ENCODE results near the gene CYP1A2. TPM values are rescaled to one million over a fixed set of nuclear protein-coding genes. Genes with fewer than 3 reads are reported as not detected.
"Not testable (repeated sequence)": the region's sequence is repeated elsewhere in the genome, so short reads cannot be mapped to it uniquely, and the experiment has no call there.

Gene CYP1A2
- not detected for total RNA-seq
- long read RNA-seq, donor 1: 0 reads
- long read RNA-seq, donor 2: 0 reads

- no peak for DNase-seq (ENCODE audit: low spot score)
- intact Hi-C loops (cut with DNase I): no loop called here
Observed at GRCh38 chr15:74748322-74748946, at the start of gene CYP1A2. Gene CYP1A2, plus strand, starts transcription at chr15:74748845. Its CDS starts 894 bp downstream, at chr15:74749739.

GRCh38 chr15:74709011-74709410, 39.6 kb upstream of the CYP1A2 start:
- no peak for DNase-seq (ENCODE audit: low spot score)
- intact Hi-C loops (cut with DNase I): no loop called here

- no peak for DNase-seq (ENCODE audit: low spot score)
- intact Hi-C loops (cut with DNase I): no loop called here
Observed at GRCh38 chr15:74709892-74710291, 38.8 kb upstream of the CYP1A2 start.

GRCh38 chr15:74710319-74711094, 38.1 kb upstream of the CYP1A2 start:
- intact Hi-C loops (cut with DNase I): no loop called here
- DNase-seq (ENCODE audit: low spot score): no peak

- DNase-seq (ENCODE audit: low spot score): no peak
- intact Hi-C loops (cut with DNase I): no loop called here
Observed at GRCh38 chr15:74712311-74712710, 36.3 kb upstream of the CYP1A2 start.

GRCh38 chr15:74716651-74717050, 32.0 kb upstream of the CYP1A2 start:
- intact Hi-C loops (cut with DNase I): no loop called here
- DNase-seq (ENCODE audit: low spot score): no peak

GRCh38 chr15:74722591-74722990, 26.1 kb upstream of the CYP1A2 start:
- intact Hi-C loops (cut with DNase I): no loop called here
- DNase-seq (ENCODE audit: low spot score): no peak

GRCh38 chr15:74723187-74723586, 25.5 kb upstream of the CYP1A2 start:
- DNase-seq (ENCODE audit: low spot score): no peak
- intact Hi-C loops (cut with DNase I): no loop called here

GRCh38 chr15:74723754-74724334, 24.8 kb upstream of the CYP1A2 start:
- intact Hi-C loops (cut with DNase I): no loop called here

GRCh38 chr15:74724570-74725224, 23.9 kb upstream of the CYP1A2 start:
- no peak for DNase-seq (ENCODE audit: low spot score)
- intact Hi-C loops (cut with DNase I): loop anchor here in 1 of 2 donors (5.0 kb wide), 1 partner anchor 603 kb away; no protein-coding TSS in a partner anchor

More at GRCh38 chr15:74723754-74724334, 24.8 kb upstream of the CYP1A2 start:
- no peak for DNase-seq (ENCODE audit: low spot score)

- intact Hi-C loops (cut with DNase I): loop anchor here in 1 of 2 donors (5.0 kb wide), 1 partner anchor 602 kb away; no protein-coding TSS in a partner anchor
- no peak for DNase-seq (ENCODE audit: low spot score)
Observed at GRCh38 chr15:74725225-74725774, 23.3 kb upstream of the CYP1A2 start, which contains the start of gene CYP1A1. Gene CYP1A1, minus strand, starts transcription at chr15:74725528. Its CDS starts 2,431 bp downstream, at chr15:74723097.

GRCh38 chr15:74725845-74726773, 22.5 kb upstream of the CYP1A2 start:
- intact Hi-C loops (cut with DNase I): loop anchor here in 1 of 2 donors (5.0 kb wide), 1 partner anchor 601 kb away; no protein-coding TSS in a partner anchor
- DNase-seq (ENCODE audit: low spot score): peak; percentile 83

GRCh38 chr15:74726774-74727164, 21.9 kb upstream of the CYP1A2 start:
- DNase-seq (ENCODE audit: low spot score): no peak
- intact Hi-C loops (cut with DNase I): loop anchor here in 1 of 2 donors (5.0 kb wide), 1 partner anchor 601 kb away; no protein-coding TSS in a partner anchor

- DNase-seq (ENCODE audit: low spot score): no peak
- intact Hi-C loops (cut with DNase I): loop anchor here in 1 of 2 donors (5.0 kb wide), 1 partner anchor 600 kb away; no protein-coding TSS in a partner anchor
Observed at GRCh38 chr15:74727727-74728126, 20.9 kb upstream of the CYP1A2 start.

- intact Hi-C loops (cut with DNase I): loop anchor here in 1 of 2 donors (5.0 kb wide), 1 partner anchor 599 kb away; no protein-coding TSS in a partner anchor
- DNase-seq (ENCODE audit: low spot score): not testable (repeated sequence)
Observed at GRCh38 chr15:74728699-74729098, 19.9 kb upstream of the CYP1A2 start.

GRCh38 chr15:74729372-74729771, 19.3 kb upstream of the CYP1A2 start:
- intact Hi-C loops (cut with DNase I): loop anchor here in 1 of 2 donors (5.0 kb wide), 1 partner anchor 598 kb away; no protein-coding TSS in a partner anchor
- DNase-seq (ENCODE audit: low spot score): not testable (repeated sequence)

- no peak for DNase-seq (ENCODE audit: low spot score)
- intact Hi-C loops (cut with DNase I): no loop called here
Observed at GRCh38 chr15:74730619-74731316, 17.9 kb upstream of the CYP1A2 start.

Measured in posterior vena cava (tissue), 2 donors.